Retinal pigment epithelial cell (primary cell): ENCODE data around the gene ADORA3.

Experiments used
- DNase-seq: peaks from one replicate; pipeline ENCODE4 v3.0.0-alpha.2; 2010; ENCODE audit warnings: low read depth
- H3K4me3 ChIP-seq: 2 replicates; pipeline ENCODE4 v1.5.1; 2011; ENCODE audit warnings: mild to moderate bottlenecking, low read length, control low read depth, moderate library complexity
- TF ChIP-seq, protein P1 (sequence below): conservative IDR thresholded peaks from 2 replicates; pipeline ENCODE4 v1.5.1; 2011; ENCODE audit warnings: low read depth, low read length, control low read depth, inconsistent platforms

ADORA3 gene

DNA sequence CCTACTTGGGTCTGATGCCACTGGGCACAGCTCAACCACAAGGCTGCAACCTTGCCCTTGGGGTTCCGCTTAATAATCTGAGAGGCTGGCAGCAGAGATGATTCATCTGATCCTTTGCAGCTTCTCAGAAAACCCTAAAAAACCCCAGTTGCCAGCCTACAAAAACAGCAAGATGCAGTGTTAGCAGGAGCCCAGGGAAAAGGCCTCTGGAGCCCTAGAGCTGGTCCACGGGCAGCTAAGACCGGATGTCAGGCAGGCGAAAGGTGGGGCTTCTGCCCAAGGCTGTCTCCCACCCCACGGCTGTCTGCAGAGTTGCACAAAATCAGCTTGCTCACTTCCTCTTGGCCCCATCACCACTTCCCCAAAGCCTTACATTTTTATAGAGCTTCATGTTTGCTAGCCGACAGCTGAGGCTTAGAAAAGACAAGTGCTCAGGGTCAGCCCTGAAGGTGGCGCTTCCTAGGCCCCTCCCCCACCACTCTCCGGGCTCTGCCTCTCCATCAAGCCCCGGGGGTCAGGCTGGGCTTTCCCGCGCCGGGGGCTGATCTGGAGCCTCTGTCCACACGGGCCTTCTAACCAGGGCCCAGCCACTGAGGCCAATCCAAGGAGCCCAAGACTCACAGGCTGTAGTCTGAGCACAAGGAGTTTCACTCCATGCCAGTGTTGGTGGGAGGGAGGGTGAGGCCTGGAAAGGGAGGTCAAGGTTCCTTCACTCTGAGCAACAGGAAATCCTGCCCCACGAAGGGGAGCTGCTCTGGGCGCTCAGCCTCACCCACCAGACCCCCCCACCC lies 4.2 kb upstream of the ADORA3 start:
- peak overlapping the region; percentile 32 for H3K4me3 ChIP-seq

DNA sequence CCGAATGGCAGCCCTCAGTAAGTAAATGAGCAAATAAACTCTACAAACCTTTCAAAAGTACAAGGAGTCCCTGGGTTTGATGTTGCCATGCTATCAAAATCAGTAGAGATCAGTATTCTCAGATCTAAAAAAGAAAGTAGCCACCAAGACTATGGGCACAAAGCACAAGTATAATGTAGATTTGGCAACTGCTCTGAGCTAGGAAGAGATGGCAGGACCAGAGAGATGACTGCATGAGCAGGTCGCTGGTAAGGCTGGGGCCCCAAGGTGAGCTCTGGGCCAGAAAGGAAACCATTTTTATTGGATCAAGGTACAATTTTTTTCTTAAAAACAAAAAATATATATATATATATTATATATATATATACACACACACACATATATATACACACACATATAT lies 3.1 kb upstream of the ADORA3 start:
- no peak overlapping the region for H3K4me3 ChIP-seq
- TF ChIP-seq, protein P1, sequence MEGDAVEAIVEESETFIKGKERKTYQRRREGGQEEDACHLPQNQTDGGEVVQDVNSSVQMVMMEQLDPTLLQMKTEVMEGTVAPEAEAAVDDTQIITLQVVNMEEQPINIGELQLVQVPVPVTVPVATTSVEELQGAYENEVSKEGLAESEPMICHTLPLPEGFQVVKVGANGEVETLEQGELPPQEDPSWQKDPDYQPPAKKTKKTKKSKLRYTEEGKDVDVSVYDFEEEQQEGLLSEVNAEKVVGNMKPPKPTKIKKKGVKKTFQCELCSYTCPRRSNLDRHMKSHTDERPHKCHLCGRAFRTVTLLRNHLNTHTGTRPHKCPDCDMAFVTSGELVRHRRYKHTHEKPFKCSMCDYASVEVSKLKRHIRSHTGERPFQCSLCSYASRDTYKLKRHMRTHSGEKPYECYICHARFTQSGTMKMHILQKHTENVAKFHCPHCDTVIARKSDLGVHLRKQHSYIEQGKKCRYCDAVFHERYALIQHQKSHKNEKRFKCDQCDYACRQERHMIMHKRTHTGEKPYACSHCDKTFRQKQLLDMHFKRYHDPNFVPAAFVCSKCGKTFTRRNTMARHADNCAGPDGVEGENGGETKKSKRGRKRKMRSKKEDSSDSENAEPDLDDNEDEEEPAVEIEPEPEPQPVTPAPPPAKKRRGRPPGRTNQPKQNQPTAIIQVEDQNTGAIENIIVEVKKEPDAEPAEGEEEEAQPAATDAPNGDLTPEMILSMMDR = no peak
- no peak for DNase-seq

More for the DNA sequence above, 4.2 kb upstream of the ADORA3 start:
- TF ChIP-seq, protein P1 = peak; percentile 30
- no peak for DNase-seq

DNA sequence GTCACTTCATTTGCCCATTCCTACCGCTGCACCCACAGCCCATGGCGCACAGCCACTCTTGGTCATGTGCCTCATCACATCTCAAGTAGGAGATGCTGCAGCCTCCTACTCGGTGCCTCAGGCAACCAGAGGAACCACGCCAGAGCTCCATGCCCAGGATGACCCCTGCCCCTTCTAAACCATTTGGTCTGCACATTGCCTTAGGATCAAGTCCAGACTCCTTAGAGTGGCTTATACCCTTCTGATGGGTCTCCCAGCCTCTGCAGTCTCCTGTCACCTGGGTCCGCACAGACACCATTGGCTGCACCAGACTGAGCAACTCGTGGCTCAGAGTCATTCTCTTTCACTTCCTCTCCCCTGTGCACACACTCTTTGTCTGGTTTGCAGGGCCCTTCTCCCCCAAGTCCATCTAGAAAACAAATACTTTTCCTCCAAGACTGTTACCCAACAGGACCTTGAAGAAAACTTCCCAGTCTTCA lies 2.2 kb upstream of the ADORA3 start:
- TF ChIP-seq, protein P1 = no peak
- no peak for DNase-seq
- H3K4me3 ChIP-seq = no peak overlapping the region

GRCh38 chr1:111504097-111504496 lies 664 bp upstream of the ADORA3 start:
- DNase-seq = no peak
- no peak overlapping the region for H3K4me3 ChIP-seq
- TF ChIP-seq, protein P1 = no peak

DNA sequence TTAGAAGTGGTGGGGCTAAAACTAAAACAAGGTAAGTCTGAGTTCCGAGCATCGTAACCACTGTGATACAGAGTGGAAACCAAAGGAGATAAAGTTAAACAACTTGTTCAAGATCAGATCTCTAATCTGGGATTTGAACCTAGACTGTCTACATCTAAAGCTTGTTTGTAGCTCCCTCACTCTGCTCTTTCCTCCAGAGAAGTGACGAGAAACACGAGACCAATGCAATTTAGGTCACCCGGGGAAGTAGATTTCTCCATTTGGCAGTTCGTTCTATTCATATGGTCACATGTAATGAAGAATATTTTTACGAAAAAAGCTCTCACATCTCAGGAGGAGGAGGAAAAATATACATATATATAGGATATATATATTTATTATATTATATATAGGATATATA lies 1.8 kb downstream of the ADORA3 start:
- TF ChIP-seq, protein P1 = no peak
- no peak for DNase-seq
- H3K4me3 ChIP-seq = no peak overlapping the region

DNA sequence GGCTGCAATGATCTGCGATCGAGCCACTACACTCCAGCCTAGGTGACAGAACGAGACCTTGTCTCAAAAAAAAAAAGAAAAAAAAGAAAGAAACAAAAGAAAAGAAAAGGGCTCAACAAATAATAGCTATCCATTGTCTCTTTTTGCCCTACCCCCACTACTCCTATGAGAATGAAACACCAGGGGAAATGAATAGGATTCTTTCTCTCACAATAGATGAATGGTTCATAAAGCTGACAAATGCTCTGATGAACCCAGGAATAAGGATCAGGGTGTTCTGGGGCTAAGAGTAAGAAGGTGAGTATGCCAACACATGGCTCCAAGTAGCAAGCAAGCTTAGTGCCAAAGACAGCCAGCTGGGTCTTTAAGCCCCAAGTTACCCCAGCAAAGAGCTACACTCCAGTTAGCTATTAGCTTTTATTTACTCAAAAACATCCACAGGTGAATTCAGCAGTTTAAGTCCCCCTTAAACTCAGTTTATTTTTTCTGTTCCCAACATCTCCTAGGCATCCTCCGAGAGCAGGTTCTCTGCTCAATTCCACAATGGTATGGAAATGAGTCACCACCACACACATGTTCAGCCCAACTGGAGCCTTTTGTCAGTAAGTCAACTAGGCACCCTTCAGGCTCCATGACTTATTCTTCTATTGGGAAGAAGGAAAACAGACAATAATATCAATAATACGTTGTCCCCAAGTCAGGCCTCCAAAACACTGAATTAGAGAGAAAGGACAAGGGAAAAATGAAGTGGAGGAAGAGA lies 4.2 kb downstream of the ADORA3 start:
- no peak overlapping the region for H3K4me3 ChIP-seq
- DNase-seq = no peak
- TF ChIP-seq, protein P1 = no peak

- DNase-seq = no peak
- TF ChIP-seq, protein P1 = no peak
- H3K4me3 ChIP-seq = no peak overlapping the region
Observed at GRCh38 chr1:111497592-111497991, 5.8 kb downstream of the ADORA3 start.
